Neural cell (in vitro differentiated cells): ENCODE data around the gene TTC34. TPM values are rescaled to one million over a fixed set of nuclear protein-coding genes. Genes with fewer than 3 reads are reported as not detected.

Experiments
- H2AFZ ChIP-seq: fragments of 200-600, 300-800 bp; sonication (generic), shearing (Covaris generic); 2 replicates; pipeline ENCODE4 v1.6.0; 2014; ENCODE audit warnings: low read depth, mild to moderate bottlenecking, antibody characterized with exemption, low read length, moderate library complexity
- H3F3A ChIP-seq: fragments of 200-600 bp; shearing (Covaris generic); 2 replicates; pipeline ENCODE4 v1.6.1; 2016; ENCODE audit warnings: mild to moderate bottlenecking, moderate library complexity, mixed read lengths, antibody characterized with exemption, low read length; ENCODE audit not compliant: insufficient read depth, poor library complexity, severe bottlenecking
- H3K27ac ChIP-seq: fragments of 200-600, 300-800 bp; sonication (generic), shearing (Covaris generic); 2 replicates; pipeline ENCODE4 v1.5.1; 2014; ENCODE audit warnings: mild to moderate bottlenecking, low read length, moderate library complexity
- H3K27me3 ChIP-seq: fragments of 300-800, 200-600 bp; sonication (generic), shearing (Covaris generic); 2 replicates; pipeline ENCODE4 v1.6.0; 2014; ENCODE audit warnings: mild to moderate bottlenecking, low read depth, low read length, moderate library complexity; ENCODE audit not compliant: insufficient read depth
- H3K36me3 ChIP-seq: fragments of 300-800, 200-600 bp; sonication (generic), shearing (Covaris generic); 2 replicates; pipeline ENCODE4 v1.5.1; 2014; ENCODE audit warnings: mild to moderate bottlenecking, antibody characterized with exemption, low read length, moderate library complexity; ENCODE audit not compliant: insufficient read depth
- H3K4me2 ChIP-seq: fragments of 300-800, 200-600 bp; sonication (generic), shearing (Covaris generic); 2 replicates; pipeline ENCODE4 v1.6.0; 2014; ENCODE audit warnings: mild to moderate bottlenecking, low read length
- H3K4me3 ChIP-seq: fragments of 300-800, 200-600 bp; sonication (generic), shearing (Covaris generic); 2 replicates; pipeline ENCODE4 v1.5.1; 2014; ENCODE audit warnings: mild to moderate bottlenecking, low read length, moderate library complexity
- H3K79me2 ChIP-seq: fragments of 200-600 bp; shearing (Covaris generic); replicated peaks from 2 replicates; pipeline ENCODE4 v1.6.0; 2014; ENCODE audit warnings: mild to moderate bottlenecking, low read length, moderate library complexity; ENCODE audit not compliant: insufficient read depth
- H3K9ac ChIP-seq: fragments of 300-800, 200-600 bp; sonication (generic), shearing (Covaris generic); 2 replicates; pipeline ENCODE4 v1.6.1; 2016; ENCODE audit warnings: mild to moderate bottlenecking, low read length, mixed read lengths
- H3K9me2 ChIP-seq: fragments of 200-600 bp; shearing (Covaris generic); 2 replicates; pipeline ENCODE4 v1.6.1; 2016; ENCODE audit warnings: mild to moderate bottlenecking, low read length, mixed read lengths; ENCODE audit not compliant: insufficient read depth
- H3K9me3 ChIP-seq: fragments of 200-600, 300-800 bp; sonication (generic), shearing (Covaris generic); 2 replicates; pipeline ENCODE4 v1.6.1; 2016; ENCODE audit warnings: mild to moderate bottlenecking, mixed run types, low read length, moderate library complexity, mixed read lengths
- H4K20me1 ChIP-seq: fragments of 200-600 bp; shearing (Covaris generic); 2 replicates; pipeline ENCODE4 v1.6.1; 2016; ENCODE audit warnings: mild to moderate bottlenecking, mixed run types; ENCODE audit not compliant: insufficient read depth
- EP300 ChIP-seq: fragments of 450-650 bp; conservative IDR thresholded peaks from 2 replicates; pipeline ENCODE4 v1.6.1; 2014; ENCODE audit warnings: antibody characterized with exemption, mild to moderate bottlenecking, moderate library complexity; ENCODE audit not compliant: poor library complexity, severe bottlenecking
- EZH2 ChIP-seq: fragments of 200-600, 300-800 bp; shearing (Covaris generic), sonication (generic); IDR thresholded peaks from 2 replicates; pipeline ENCODE4 v1.6.1; 2014; ENCODE audit warnings: antibody characterized with exemption, low read length, borderline replicate concordance, mild to moderate bottlenecking; ENCODE audit not compliant: insufficient read depth, poor library complexity, severe bottlenecking
- MXI1 ChIP-seq: fragments of 450-650 bp; conservative IDR thresholded peaks from 2 replicates; pipeline ENCODE4 v1.6.1; 2014; ENCODE audit warnings: antibody characterized with exemption, mild to moderate bottlenecking; ENCODE audit not compliant: poor library complexity, severe bottlenecking
- POLR2AphosphoS5 ChIP-seq: IDR thresholded peaks from 2 replicates; pipeline ENCODE4 v1.6.1; 2012
- RAD21 ChIP-seq: fragments of 450-650 bp; conservative IDR thresholded peaks from 2 replicates; pipeline ENCODE4 v1.6.1; 2014; ENCODE audit warnings: antibody characterized with exemption, mild to moderate bottlenecking, moderate library complexity
- REST ChIP-seq: IDR thresholded peaks from 2 replicates; pipeline ENCODE4 v1.6.1; 2012; ENCODE audit warnings: borderline replicate concordance
- SMC3 ChIP-seq: fragments of 450-650 bp; conservative IDR thresholded peaks from 2 replicates; pipeline ENCODE4 v1.6.1; 2014; ENCODE audit warnings: antibody characterized with exemption, mild to moderate bottlenecking, moderate library complexity; ENCODE audit not compliant: poor library complexity
- TAF1 ChIP-seq: IDR thresholded peaks from 2 replicates; pipeline ENCODE4 v1.6.1; 2012; ENCODE audit warnings: low read depth
- polyA plus RNA-seq: library from polyadenylated mRNA; depleted of rRNA; stranded (reverse); fragments of >200 nt; gene quantifications from 2 replicates; pipeline ENCODE4 v1.2.3, GENCODE V29; 2014
- TF ChIP-seq, protein P1 (sequence below): fragments of 450-650 bp; IDR thresholded peaks from 2 replicates; pipeline ENCODE4 v1.5.1; 2014; ENCODE audit warnings: antibody characterized with exemption, mild to moderate bottlenecking, moderate library complexity; ENCODE audit not compliant: poor library complexity, severe bottlenecking

TTC34 gene
- polyA plus RNA-seq, 1 donor from 2014 or later, result 0.05 TPM

- no peaks in the 10 kb centered on the region for H3K27me3 ChIP-seq
- no peak overlapping the region for H3K4me2 ChIP-seq
These were observed 20.6 kb upstream of the TTC34 start for GRCh38 chr1:2821966-2822620.

DNA sequence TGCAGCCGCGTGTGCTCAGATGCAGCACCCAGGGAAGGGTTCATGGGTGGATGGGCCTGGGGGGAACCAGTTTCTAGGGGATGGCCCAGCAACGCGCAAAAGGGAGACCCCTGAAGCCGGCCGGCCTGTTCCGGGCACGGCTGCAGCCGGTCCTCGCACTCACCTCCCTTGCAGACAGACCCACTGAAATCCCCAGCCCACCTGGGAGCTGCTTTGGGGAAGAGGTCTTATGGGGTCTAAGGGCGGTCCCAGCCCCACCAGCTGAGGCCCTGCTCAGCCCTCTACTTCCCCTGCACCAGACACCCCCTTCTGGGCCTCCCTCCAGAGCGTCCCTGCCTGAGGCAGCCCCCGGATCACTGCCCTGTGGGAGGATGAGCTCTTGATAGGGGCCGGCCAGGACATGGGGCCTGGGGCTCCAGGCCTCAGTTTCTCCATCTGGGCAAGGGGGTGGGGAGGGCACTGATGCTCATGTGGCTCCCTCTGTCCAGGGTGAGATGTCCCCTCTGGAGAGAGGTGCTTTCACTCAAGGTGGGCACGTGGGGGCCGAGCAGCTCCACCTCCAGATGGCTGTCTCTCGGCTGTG lies 20.0 kb upstream of the TTC34 start:
- Histone ChIP-seq H3K4me2 (no peak overlapping the region), H3K9ac (no peak overlapping the region), H3F3A (no peaks in the 10 kb centered on the region), H3K9me3 (peaks cover 2% of the 10 kb centered on the region), H2AFZ (no peak overlapping the region), H3K36me3 (no peaks in the 10 kb centered on the region), H3K9me2 (no peaks in the 10 kb centered on the region), H3K27ac (no peak overlapping the region), H3K4me3 (no peak overlapping the region), H3K27me3 (no peaks in the 10 kb centered on the region), H3K79me2 (no peaks in the 10 kb centered on the region), H4K20me1 (no peaks in the 10 kb centered on the region)
- TF ChIP-seq RAD21 (no peak), TAF1 (no peak), REST (no peak), EZH2 (no peak), EP300 (no peak), MXI1 (no peak), POLR2AphosphoS5 (no peak), SMC3 (no peak)
- TF ChIP-seq, protein P1, sequence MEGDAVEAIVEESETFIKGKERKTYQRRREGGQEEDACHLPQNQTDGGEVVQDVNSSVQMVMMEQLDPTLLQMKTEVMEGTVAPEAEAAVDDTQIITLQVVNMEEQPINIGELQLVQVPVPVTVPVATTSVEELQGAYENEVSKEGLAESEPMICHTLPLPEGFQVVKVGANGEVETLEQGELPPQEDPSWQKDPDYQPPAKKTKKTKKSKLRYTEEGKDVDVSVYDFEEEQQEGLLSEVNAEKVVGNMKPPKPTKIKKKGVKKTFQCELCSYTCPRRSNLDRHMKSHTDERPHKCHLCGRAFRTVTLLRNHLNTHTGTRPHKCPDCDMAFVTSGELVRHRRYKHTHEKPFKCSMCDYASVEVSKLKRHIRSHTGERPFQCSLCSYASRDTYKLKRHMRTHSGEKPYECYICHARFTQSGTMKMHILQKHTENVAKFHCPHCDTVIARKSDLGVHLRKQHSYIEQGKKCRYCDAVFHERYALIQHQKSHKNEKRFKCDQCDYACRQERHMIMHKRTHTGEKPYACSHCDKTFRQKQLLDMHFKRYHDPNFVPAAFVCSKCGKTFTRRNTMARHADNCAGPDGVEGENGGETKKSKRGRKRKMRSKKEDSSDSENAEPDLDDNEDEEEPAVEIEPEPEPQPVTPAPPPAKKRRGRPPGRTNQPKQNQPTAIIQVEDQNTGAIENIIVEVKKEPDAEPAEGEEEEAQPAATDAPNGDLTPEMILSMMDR, result no peak

More at GRCh38 chr1:2821966-2822620, 20.6 kb upstream of the TTC34 start:
- H3K27ac ChIP-seq, result no peak overlapping the region
- H3K79me2 ChIP-seq, result no peaks in the 10 kb centered on the region
- no peak overlapping the region for H3K9ac ChIP-seq
- H3K4me3 ChIP-seq, result no peak overlapping the region
- no peak overlapping the region for H2AFZ ChIP-seq
- no peaks in the 10 kb centered on the region for H3K9me2 ChIP-seq
- H4K20me1 ChIP-seq, result no peaks in the 10 kb centered on the region
- peaks cover 2% of the 10 kb centered on the region for H3K9me3 ChIP-seq
- H3F3A ChIP-seq, result no peaks in the 10 kb centered on the region
- TF ChIP-seq MXI1, result no peak
- TF ChIP-seq POLR2AphosphoS5, result no peak
- no peak for TF ChIP-seq EP300
- TF ChIP-seq REST, result no peak
- no peak for TF ChIP-seq SMC3
- H3K36me3 ChIP-seq, result no peaks in the 10 kb centered on the region
